Stimulated activated CD4-positive, alpha-beta T cell treated with anti-CD3 and anti-CD28 coated beads, Interleukin-4, amount 100 ng/mL, for 24 hours (primary cell): ENCODE data around the gene C10orf120.

Experiments
- DNase-seq: peaks from one replicate; pipeline ENCODE4 v3.0.0-alpha.2; 2020

Gene C10orf120

DNA sequence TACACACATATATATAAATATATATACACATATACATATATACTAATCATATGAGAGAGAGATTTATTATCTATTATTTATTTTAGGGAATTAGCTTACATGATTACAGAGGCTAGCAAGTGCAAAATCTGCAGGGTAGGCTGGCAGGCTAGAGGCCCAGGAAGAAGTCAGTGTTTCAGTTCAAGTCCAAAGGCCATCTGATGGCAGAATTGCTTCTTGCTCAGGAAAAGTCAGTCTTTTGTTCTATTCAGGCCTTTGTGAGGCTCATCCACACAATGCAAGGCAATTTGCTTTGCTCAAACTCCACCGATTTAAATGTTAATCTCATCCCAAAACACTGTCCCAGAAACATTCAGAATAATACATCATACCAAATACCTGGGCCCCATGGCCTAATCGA lies 2.6 kb upstream of the C10orf120 start:
- DNase-seq = no peak

DNA sequence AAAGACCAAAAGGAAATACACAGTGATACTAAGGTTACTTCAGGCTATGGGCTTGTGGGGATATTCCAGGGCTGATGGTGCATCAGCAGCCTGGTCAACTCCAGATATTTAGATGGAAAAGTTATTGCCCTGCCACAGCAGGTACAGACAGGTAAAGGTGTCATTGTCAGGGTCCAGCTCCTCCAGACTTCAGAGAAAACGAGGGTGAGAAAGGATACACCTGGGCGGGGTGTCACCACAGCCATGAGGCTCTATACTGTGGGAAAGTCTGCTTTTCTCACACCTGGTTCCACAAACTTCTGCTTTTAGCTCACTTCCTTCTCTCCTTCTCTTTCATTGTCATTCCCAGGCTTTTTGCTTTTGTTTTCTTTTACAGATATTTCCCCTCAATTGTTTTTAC lies 2.0 kb upstream of the C10orf120 start:
- DNase-seq = no peak

DNA sequence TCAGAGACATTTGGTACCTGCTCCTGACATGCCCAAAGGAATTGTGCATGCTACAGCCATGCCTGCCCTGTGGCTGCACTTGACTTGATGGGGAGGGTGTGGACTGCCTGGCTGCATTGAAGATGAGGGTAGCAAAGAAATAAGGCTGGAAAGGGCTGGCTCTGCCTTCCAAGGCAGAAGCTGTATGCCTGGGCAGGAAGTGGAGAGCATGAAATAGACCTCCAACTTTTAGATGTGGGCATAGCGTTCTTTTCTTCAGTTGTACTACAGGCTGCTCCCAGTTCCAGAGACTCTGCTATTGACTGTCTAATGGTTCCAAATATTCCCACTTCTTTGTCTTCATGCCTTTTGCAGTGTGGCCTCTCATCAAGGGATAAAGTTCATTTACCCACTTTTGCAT lies 3.0 kb downstream of the C10orf120 start:
- DNase-seq = no peak

DNA sequence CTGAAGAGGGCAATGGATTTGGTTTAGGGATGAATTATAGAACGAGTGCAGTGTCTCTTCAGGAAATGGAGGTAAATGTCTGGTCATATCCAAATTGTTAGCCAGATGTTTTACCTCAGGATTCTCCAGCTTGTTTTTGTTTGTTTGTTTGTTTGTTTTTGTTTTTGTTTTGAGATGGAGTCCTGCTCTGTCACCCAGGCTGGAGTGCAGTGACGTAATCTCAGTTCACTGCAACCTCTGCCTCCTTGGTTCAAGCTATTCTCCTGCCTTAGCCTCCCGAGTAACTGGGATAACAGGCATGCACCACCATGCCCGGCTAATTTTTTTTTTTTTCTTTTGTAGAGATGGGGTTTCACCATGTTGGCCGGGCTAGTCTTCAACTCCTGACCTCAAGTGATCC lies 6.9 kb downstream of the C10orf120 start:
- no peak for DNase-seq

DNA sequence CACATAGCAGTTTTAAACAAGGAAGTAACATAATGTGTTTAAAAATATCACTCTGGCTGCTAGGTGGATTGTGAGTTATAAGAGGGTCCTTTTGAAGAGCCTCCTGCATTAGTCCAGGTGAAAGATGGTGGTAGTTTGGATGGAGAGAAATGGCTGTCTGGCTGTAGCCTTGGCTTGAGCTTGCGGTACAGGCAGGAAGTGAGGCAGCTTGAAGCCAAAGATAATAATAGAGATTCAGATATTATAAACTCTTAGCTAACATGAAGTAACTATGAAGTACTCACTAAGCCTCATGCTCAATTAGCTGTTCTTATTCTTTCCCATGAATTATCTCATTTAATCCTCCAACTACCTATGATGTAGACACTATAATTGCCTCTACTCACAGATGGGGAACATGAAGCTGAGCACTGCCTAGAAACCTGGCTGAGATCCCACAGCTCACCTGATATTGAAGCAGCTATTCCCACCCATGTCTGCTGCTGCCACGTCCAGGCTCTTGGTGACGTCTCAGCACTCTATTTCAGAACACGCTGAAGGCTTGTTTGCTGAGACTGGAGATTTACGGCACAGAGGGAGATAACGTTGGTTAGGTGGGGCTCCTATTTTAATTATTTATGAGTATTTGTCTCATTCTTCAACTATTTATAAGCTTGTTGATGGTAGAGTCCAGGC lies 10.4 kb downstream of the C10orf120 start:
- no peak for DNase-seq

DNA sequence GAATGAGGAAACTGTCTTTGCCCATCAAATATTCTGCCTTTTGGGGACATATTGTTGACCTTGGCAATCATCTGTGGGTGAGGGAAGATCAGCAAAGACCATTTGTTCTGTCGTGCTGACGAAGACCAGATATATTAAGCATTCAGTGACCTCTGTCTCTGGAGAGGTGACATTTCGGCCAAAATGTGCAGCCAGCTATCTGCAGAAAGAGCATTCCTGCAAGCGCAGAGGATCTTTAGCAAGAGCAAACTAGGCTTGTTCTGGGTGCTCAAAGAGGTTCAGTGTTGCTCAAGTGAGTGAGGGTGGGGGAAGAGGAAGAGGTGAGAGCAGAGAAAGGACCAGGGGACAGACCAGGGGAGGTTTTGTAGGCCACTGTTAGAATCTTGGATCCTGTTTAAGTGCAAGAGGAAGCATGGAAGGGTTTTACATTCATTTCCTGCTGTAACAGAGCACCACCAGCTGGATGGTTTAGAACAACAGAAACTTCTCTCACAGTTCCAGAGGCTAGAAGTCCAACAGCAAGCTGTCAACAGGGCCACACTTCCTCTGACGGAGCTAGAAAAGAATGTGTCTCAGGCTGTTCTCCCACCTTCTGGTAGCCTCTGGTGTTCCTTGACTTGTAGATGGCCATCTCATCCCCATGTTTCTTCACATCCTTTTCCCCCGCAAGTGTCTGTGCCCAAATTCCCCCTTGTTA lies 11.2 kb downstream of the C10orf120 start:
- no peak for DNase-seq

DNA sequence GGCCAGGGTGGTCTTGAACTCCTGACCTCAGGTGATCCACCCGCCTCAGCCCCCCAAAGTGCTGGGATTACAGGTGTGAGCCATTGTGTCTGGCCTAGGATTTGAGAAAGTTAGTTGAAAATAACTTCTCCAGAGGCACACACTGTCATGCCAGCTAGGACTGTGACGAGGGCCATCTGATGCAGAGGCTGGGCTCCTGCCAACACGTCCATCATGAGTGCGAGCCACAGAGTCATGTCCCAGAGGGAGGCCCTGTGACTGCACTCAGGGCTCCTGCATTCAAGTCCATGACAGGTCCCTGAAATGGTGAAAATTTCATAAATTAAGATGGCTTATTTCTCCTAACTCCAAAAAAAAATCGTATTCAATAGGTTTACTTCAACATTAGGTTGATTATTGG lies 17.1 kb downstream of the C10orf120 start:
- DNase-seq = no peak

DNA sequence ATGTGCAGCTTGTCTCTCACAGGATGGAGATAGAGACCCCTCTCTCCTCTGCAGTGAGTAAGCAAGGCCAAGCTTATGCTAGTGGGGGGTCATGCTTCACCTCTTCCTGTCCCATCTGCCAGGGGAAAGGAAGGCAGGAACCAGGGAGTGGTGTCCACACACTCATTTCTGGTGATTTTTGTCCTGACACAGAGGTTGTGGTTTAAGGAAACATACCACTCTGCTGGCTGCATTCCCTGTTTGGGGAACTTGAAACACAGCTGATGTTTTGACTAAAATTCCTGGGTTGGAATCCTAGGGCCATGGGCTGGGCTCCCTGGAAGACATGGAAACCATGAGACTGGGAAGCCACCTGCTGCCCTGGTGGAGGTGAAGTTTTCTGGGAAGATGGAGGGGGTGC lies 21.4 kb downstream of the C10orf120 start:
- no peak for DNase-seq

DNA sequence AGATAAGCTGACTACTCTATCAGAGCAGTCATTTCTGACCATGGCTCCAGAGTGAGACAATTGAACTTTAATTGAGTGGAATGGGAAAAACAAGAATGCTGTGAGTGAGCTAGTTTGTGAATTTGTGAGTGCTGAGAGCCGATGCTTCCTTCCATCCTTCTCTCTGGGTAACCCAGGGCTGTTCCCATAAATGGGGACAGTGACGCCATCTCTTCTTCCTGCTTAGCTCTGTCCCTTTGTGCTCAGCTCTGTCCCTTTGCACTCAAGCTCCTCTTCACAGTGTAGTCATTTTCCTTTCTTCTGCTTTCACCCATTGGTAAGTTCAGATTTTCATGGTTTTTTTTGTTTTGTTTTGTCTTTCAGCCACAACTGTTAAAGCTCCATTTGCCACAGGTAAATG lies 24.4 kb downstream of the C10orf120 start:
- no peak for DNase-seq

DNA sequence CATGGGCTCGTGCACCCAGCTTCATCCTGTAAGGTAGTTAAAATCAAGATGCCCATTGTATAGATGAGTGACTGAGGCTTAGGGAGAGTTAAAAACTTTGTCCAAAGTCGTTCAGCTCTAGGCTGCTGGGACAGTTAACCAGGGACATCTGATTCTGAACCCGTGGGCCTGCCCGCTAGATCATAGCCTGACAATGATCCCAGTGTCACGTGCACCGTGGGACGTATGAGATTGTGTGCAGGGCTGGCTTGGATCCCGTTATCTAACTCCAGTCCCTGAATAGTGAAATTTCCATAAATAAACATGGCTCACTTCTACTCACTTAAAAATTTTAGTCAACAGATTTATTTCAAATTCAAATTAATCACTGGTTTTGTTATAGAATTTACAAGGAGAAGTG lies 24.9 kb downstream of the C10orf120 start:
- DNase-seq = no peak

DNA sequence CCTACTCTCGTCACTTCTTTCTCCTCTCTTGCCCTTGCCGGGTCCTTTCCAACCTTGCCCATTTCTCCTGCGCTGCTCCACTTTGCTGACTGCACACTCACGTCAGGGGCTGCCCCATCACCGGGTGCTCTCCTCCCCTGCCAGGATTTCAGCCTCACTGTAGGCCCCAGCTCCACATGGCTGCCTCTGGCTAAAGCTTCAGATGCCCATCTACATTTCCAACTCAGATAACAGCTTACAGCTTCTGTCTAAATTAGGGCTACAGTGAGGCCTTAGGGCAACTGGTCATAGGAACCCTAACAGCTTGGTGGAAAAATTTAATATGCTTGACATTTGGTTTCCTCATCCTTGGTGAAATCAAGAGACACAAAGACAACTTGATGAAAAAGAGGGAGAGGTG lies 25.9 kb downstream of the C10orf120 start:
- no peak for DNase-seq

DNA sequence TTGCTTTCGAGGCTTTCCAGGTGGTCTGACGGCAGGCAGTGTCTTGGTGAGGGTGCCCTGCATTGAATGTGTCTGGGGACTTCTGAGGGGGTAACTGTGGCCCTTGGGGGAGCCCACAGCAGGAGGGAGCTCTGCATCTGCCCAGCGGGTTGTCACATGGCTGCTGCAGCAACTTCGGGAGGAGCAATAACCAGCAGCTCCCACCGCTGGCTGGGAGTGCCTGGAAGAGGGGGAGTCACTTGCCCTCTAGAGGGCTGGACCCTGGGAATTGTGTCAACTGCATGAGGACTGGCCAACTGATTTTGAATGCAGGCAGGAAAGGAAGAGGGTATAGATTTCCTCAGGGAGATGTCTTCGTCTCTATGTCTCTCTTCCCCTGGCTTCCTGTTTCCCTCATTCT lies 26.4 kb downstream of the C10orf120 start:
- DNase-seq = no peak

DNA sequence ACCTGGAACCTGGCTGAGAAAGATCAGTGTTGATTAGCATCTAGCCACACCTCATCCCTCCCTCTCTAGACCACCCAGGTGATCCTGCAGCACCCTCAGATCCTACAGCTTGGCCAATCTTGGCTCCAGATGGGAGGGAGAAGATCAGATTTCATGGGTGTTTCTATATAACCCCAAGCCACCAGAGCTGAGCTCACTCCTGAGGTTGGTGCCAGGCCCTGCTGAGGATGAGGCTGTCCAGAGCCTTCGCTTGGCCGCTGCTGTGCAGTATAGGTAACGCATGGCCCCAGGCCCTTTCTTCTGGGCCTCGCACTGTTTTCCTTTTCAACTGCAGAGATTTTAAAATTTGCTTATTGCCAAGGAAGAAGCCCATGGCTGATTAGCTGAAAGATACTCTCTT lies 27.0 kb downstream of the C10orf120 start:
- no peak for DNase-seq

DNA sequence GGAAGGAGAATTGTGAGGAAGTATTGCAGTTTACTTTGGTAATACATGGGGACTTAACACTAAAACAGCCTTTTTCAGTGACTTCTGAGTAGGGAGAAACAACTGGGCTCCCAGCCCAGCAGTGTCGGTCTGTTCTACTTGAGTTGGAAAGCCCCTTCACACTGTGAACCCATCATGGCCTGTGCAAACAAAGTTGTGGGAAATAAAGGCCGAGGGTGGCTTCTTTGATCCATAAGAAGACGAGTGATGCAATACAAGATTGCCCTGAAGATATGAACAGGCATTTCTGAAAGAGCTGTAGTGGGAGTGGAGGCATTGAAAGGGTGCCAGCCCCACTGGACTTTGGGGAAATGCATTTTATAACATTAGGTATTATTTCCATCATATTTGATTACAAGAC lies 28.3 kb downstream of the C10orf120 start:
- no peak for DNase-seq

DNA sequence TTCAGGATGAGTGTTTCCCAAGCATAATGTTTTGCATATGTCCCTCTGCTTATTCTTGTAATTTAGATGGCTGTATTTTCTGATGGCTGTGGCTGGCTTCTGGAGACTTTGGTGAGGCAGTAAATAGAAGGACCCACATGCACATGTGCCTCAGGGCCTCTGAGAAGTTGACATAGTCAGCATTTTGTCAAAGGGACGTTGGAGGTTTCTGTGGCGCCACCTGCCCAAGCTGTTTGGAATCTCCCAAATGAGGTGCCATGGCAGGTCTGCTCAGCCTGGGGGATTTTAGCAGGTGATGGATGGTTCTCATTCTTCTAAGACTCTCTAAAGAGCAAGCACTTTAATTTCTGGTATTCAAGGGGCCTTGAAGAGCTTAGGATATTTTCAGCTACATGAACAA lies 29.8 kb downstream of the C10orf120 start:
- DNase-seq = no peak

DNA sequence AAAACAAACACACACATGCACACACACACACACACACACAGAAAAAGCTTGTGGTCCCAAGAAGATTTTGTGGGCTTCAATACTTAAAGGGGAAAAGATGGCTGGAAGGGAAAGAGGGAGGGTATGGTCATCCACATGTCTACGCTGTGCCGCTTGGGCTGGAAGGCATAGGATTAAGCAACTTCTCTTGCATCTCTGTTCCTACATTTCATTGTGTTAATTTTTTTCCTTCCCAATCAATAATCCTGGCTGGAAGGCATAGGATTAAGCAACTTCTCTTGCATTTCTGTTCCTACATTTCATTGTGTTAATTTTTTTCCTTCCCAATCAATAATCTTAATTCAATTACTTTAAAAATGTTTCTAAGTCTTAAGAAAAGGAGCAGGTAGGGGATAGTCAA lies 30.6 kb downstream of the C10orf120 start:
- no peak for DNase-seq

DNA sequence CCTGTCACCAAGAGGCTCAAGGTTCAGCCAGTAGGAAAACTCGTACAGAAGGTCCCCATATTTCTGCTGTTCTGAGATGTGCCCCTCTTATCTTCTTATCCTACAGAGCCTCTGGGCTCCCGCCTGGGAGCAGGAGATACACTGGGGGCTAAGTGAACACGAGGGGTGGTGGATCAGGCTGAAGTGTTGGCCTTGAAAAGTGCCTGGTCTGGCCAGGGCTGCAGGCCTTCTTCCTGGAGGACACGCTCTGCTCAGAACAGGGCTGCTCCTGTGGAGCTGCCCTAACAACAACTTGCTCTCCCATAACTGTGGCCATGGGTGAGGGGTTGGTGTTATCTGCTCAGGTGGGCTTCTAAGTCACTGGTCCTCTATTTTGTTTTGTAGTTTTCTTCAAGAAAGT lies 33.7 kb downstream of the C10orf120 start:
- no peak for DNase-seq

DNA sequence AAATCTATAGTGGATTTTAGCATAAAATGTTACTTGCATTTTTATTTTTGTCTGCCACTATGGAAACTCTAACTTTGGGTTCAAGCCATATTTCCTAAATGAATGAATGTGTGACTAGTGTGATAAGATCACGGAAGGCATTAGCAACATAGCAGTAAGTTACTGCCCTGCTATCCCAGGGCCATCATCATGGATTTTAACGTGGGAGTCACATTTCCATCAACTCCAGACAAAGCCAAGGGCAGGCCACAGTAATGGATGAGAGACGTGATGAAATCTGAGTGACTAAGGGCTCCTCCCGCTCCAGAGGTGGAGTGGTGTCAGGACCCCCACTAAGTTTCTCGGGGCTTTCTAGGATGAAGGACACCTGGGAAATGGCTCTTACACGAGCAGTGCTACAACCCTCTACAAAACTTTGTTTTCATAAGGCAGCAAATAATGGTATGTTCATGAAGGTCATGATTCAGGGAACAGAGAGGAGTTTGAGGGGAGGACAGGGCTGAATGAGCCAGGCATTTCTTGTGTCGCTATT lies 34.3 kb downstream of the C10orf120 start:
- DNase-seq = no peak

DNA sequence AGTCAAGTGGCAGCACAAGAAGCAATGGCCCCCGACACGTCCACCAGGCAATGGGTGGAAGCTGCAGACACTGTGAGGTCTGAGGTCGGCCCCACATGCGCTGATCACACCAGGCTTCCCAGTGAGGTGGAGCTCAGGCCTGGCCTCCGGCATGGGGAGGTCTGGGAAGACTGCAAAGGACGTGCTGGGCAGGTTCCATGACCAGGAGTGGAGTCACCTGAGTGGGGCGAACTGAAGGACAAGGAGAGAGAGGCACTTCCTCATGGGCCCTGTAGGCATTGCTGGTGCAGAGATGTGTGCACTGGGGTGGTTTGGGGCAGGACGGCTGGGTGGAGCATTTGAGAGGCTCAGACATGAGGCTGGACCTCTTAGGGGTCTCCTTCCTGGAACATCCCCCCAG lies 35.1 kb downstream of the C10orf120 start:
- DNase-seq = no peak

DNA sequence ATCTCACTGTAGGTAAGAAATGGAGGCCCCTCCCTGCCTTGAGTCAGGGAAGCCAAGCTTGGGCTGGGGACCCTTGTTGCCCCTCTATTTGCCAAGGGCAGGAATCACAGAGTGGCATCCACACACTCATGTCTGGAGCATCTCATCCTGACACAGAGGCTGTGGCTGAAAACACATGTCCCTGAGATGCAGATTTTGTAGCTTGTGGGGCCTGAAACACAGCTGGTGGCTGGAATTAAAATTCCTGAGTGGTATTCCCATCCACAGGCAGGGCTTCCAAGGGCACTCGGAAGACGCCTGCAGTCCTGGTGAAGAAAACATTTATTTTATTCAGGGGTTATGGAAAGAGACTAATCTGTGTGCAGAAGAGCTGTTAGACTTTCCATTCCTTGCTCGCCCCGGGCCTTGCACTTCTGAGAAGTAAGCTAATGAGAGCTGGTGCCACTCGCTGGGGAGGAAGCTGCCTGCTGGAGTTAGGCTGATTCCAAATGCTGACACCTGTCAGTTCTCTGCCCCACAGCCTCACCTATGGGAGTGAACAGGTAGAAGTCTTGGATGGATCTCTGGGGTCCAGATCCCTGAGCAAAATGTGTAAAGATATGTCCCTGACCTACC lies 36.0 kb downstream of the C10orf120 start:
- no peak for DNase-seq

DNA sequence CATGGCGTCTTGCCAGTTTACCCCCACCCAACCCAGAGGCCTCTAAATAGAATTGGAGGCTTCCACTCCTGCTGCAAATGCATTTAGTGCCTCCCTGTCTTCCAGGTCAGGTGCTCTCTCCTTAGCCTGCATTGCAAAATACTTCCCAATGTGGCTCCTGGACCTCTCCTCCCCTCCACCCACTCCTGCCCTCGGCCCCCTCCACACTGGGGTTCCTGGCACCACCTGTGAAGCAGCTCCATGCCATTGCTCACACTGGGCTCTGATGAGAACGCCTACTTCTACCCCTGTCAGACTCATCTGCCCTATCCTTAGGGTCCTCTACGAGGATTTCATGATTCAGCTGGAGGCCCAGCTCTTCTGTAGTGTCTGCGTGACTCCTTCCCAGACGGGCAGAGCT lies 37.4 kb downstream of the C10orf120 start:
- no peak for DNase-seq

DNA sequence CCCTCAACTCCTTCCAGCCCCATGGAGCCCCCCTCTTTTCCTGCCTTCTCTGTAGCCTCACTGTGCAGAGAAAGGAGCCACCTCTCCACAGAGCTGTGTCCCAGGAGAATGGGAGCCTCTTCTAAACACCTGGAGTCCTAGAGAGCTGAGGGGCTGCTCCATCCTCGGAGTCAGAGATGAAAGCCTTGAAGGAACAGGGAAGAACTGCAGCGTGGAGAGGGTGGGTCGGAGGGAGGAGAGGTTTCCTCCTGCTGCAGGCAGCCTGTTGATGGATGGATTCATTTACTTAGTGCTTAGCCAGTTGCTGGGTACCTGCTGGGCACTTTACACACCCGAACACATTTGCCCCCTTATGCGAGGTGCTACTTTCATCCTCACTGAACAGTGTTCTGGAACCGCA lies 39.0 kb downstream of the C10orf120 start:
- no peak for DNase-seq

DNA sequence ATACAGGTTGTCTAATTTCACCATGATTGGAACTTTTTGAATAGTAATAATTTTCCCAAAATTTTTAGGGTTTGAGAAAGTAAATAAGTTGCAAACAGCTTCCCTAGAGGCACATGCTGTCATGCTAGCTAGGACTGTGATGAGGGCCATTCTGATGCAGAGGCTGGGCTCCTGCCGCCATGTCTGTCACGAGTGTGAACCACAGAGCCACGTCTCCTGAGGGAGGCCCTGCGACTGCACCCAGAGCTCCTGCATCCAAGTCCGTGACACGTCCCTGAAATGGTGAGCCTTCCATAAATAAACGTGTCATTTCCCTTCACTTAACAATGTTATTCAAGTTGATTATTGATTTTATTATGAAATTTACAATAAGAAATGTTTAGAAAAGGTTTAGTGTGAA lies 40.0 kb downstream of the C10orf120 start:
- DNase-seq = no peak

DNA sequence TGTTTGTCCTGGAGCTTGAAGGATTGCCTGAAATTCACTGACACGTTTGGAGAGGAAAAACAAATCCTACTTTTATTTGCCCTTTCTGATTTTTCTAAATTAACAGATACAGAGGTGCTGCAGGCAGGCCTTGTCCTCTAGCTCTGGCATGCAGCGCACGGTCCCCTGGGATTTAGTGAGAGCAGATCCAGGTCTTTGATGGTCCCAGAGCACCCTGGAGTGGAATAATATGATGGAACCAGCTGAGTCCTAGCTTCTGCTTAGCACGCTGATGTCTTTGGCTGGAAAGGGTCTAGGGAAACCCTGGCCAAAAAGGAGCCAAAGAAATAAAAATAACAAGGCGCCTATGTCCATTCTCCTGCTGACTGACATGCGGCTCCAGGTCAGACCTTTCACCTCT lies 40.5 kb downstream of the C10orf120 start:
- no peak for DNase-seq
